GM12878 (cell line): Measurements from ENCODE around the gene ABTB1. TPM values are rescaled to one million over a fixed set of nuclear protein-coding genes. Genes with fewer than 3 reads are reported as not detected.

Experiments used
- ATAC-seq: fragments of 200-7000 bp; cut with Tn5 transposase; 3 replicates; pipeline ENCODE4 v1.9.1; 2020; ENCODE audit warnings: mild to moderate bottlenecking, moderate library complexity
- BruUV-seq: library from RNA; stranded (reverse); fragments of 400-500 nt; replicated peaks from 2 replicates; lab custom pipeline; 2021; lab: Mats Ljungman, UMichigan
- CTCF ChIA-PET: fragments of 300-600 bp; sonication (Branson Sonifier 250); formaldehyde crosslinking; extraction: SDS; loops from one replicate; lab custom pipeline; 2021; ENCODE audit warnings: inconsistent platforms; lab: Yijun Ruan, JAX
- POLR2A ChIA-PET: fragments of 350-600 bp; formaldehyde crosslinking; extraction: SDS; loops from one replicate; lab custom pipeline; 2021; ENCODE audit warnings: inconsistent platforms; lab: Charles Lee
- RAD21 ChIA-PET: fragments of 300-600 bp; sonication (Branson Sonifier 250); formaldehyde crosslinking; loops from one replicate; lab custom pipeline; 2023; ENCODE audit warnings: antibody characterized with exemption; ENCODE audit not compliant: unreplicated experiment; lab: Charles Lee
- SMC1A ChIA-PET: fragments of 300-600 bp; sonication (Branson Sonifier 250); formaldehyde crosslinking; loops from one replicate; lab custom pipeline; 2023; ENCODE audit not compliant: unreplicated experiment, uncharacterized antibody; lab: Charles Lee
- DNase-seq: peaks from one replicate; pipeline ENCODE4 v3.0.0-alpha.2; 2011; ENCODE audit warnings: low read depth, low spot score
- FAIRE-seq: peaks from 3 replicates; lab custom pipeline; 2011; peaks lifted over from hg19 to GRCh38; lab: Jason Lieb, UNC
- H2AFZ ChIP-seq: 2 replicates; pipeline ENCODE4 v1.6.0; 2011; ENCODE audit warnings: low read depth, low read length, control low read depth; ENCODE audit not compliant: control insufficient read depth
- H3K27ac ChIP-seq: 2 replicates; pipeline ENCODE4 v1.5.1; 2011; ENCODE audit warnings: control low read depth; ENCODE audit not compliant: control insufficient read depth, insufficient read depth
- H3K27me3 ChIP-seq, 2 experiments: replicated peaks in 1 of 2; 2 replicates each; pipeline versions ENCODE4 v1.6.0 to v1.6.1; 2011; ENCODE audit warnings: low read length in 1 of 2; ENCODE audit not compliant: control insufficient read depth in 2 of 2, insufficient read depth in 2 of 2
- H3K36me3 ChIP-seq, 2 experiments: 2 replicates each; pipeline ENCODE4 v1.5.1; 2011; ENCODE audit warnings: low read length in 1 of 2; ENCODE audit not compliant: control insufficient read depth in 2 of 2, insufficient read depth in 2 of 2
- H3K4me1 ChIP-seq: 2 replicates; pipeline ENCODE4 v1.6.1; 2011; ENCODE audit warnings: mild to moderate bottlenecking, low read length, moderate library complexity, mixed read lengths; ENCODE audit not compliant: control insufficient read depth, insufficient read depth
- H3K4me2 ChIP-seq: 2 replicates; pipeline ENCODE4 v1.6.0; 2011; ENCODE audit warnings: control low read depth; ENCODE audit not compliant: control insufficient read depth, insufficient read depth
- H3K4me3 ChIP-seq: fragments of 200-600 bp; sonication (generic); 2 replicates; pipeline ENCODE4 v1.5.1; 2016
- H3K79me2 ChIP-seq: 2 replicates; pipeline ENCODE4 v1.6.0; 2011; ENCODE audit warnings: low read length; ENCODE audit not compliant: control insufficient read depth, insufficient read depth
- H3K9ac ChIP-seq: 2 replicates; pipeline ENCODE4 v1.8.0; 2011; ENCODE audit warnings: low read length, control low read depth, mixed read lengths; ENCODE audit not compliant: control insufficient read depth, insufficient read depth
- H3K9me3 ChIP-seq: replicated peaks from 3 replicates; pipeline ENCODE4 v1.5.1; 2011; ENCODE audit warnings: mild to moderate bottlenecking, low read length; ENCODE audit not compliant: control insufficient read depth, insufficient read depth
- H4K20me1 ChIP-seq: 2 replicates; pipeline ENCODE4 v1.6.0; 2011; ENCODE audit not compliant: control insufficient read depth, insufficient read depth
- CEBPZ ChIP-seq: fragments of 150-350 bp; IDR thresholded peaks from 2 replicates; pipeline ENCODE4 v1.6.1; 2016; ENCODE audit warnings: low read depth, low read length
- FOS ChIP-seq: IDR thresholded peaks from 3 replicates; pipeline ENCODE4 v1.6.1; 2011; ENCODE audit warnings: borderline replicate concordance; ENCODE audit not compliant: insufficient read length; ENCODE audit errors: extremely low read depth
- GATAD2B ChIP-seq: fragments of 450-650 bp; conservative IDR thresholded peaks from 2 replicates; pipeline ENCODE4 v1.6.1; 2017; ENCODE audit warnings: low read depth, mild to moderate bottlenecking, moderate library complexity
- HCFC1 ChIP-seq: fragments of 150-350 bp; IDR thresholded peaks from 2 replicates; pipeline ENCODE4 v1.6.1; 2014; ENCODE audit warnings: low read length
- HSF1 ChIP-seq: fragments of 150-350 bp; IDR thresholded peaks from 2 replicates; pipeline ENCODE4 v1.6.1; 2014; ENCODE audit warnings: mild to moderate bottlenecking, low read depth, low read length
- IRF5 ChIP-seq: fragments of 450-650 bp; IDR thresholded peaks from 2 replicates; pipeline ENCODE4 v1.6.1; 2017; ENCODE audit warnings: borderline replicate concordance
- NFIC ChIP-seq: IDR thresholded peaks from 2 replicates; pipeline ENCODE4 v1.6.1; 2012; ENCODE audit warnings: low read depth, mild to moderate bottlenecking, inconsistent platforms, low read length, moderate library complexity
- NFXL1 ChIP-seq: fragments of 450-650 bp; IDR thresholded peaks from 2 replicates; pipeline ENCODE4 v1.6.1; 2017; ENCODE audit warnings: antibody characterized with exemption, mild to moderate bottlenecking, borderline replicate concordance
- POLR2AphosphoS5 ChIP-seq: IDR thresholded peaks from 2 replicates; pipeline ENCODE4 v1.6.1; 2011; ENCODE audit warnings: mild to moderate bottlenecking, low read length, inconsistent platforms
- RFX5 ChIP-seq: IDR thresholded peaks from 2 replicates; pipeline ENCODE4 v1.6.1; 2011; ENCODE audit warnings: low read depth, low read length, improper control_type of control experiment
- SIX5 ChIP-seq: IDR thresholded peaks from 2 replicates; pipeline ENCODE4 v1.6.1; 2011; ENCODE audit warnings: mild to moderate bottlenecking, low read depth, low read length, moderate library complexity; ENCODE audit not compliant: severe bottlenecking
- SMAD5 ChIP-seq: IDR thresholded peaks from 2 replicates; pipeline ENCODE4 v1.6.1; 2016; ENCODE audit warnings: antibody characterized with exemption, low read depth
- TCF12 ChIP-seq: IDR thresholded peaks from 2 replicates; pipeline ENCODE4 v1.6.1; 2011; ENCODE audit warnings: low read depth, mild to moderate bottlenecking, low read length
- YBX1 ChIP-seq: fragments of 450-650 bp; IDR thresholded peaks from 2 replicates; pipeline ENCODE4 v1.6.1; 2016; ENCODE audit warnings: antibody characterized with exemption
- ZBTB40 ChIP-seq: fragments of 450-650 bp; IDR thresholded peaks from 2 replicates; pipeline ENCODE4 v1.6.1; 2016; ENCODE audit warnings: mild to moderate bottlenecking, moderate library complexity, borderline replicate concordance
- WGBS: methylation state at CpG from one replicate; pipeline ENCODE4 v1.1.6; 2016; ENCODE audit warnings: low lambda C conversion rate; ENCODE audit not compliant: insufficient replicate concordance, insufficient coverage; ENCODE audit errors: missing lambda C conversion rate; 5-methylcytosine and 5-hydroxymethylcytosine counted together
- in situ Hi-C: fragments of 300-500 bp; cut with MboI; formaldehyde crosslinking; loops from 9 replicates; pipeline ENCODE4 v1.14.3; 2018; ENCODE audit warnings: mixed read lengths
- intact Hi-C: fragments of 100-400 bp; cut with micrococcal nuclease; formaldehyde crosslinking; loops from one replicate; pipeline ENCODE4 v1.14.2; 2022; ENCODE audit not compliant: unreplicated experiment
- polyA plus RNA-seq, 11 experiments: library from polyadenylated mRNA; depleted of rRNA in 4 of 11; unstranded in 6 of 11; stranded (reverse) in 5 of 11; fragments of >200 nt; fragmentation: Nextera tagmentation in 4 of 11; fragmentation: Illumina TruSeq in 1 of 11; extraction: Ambion mirVana in 4 of 11; extraction: Trizol in 1 of 11; gene quantifications; 1 replicate in 1 of 11; 2 replicates in 10 of 11; pipeline versions ENCODE4 v1.2.1 to v1.2.3, GENCODE V29; 2011 to 2016; ENCODE audit warnings: inconsistent platforms in 2 of 11, missing spikeins in 2 of 11, low read depth in 1 of 11
- total RNA-seq, 4 experiments: library from RNA; depleted of rRNA in 3 of 4; stranded (reverse); fragments of >200 nt in 3 of 4; fragmentation: Illumina TruSeq in 1 of 4; extraction: Trizol in 1 of 4; gene quantifications; 2 replicates each; pipeline versions ENCODE4 v1.2.1 to v1.2.3, GENCODE V29; 2013 to 2021

ABTB1 gene
- total and polyA plus RNA-seq, 10 of the 15 experiments (the other 5 are each of a cell fraction or from before 2014, with no cell fraction given), result 0.11 to 10.2 (median 7.1) TPM

- peaks cover 6% of the 10 kb centered on the region; the same call in 1 of the 2 replicates for H3K4me1 ChIP-seq
- no peak for TF ChIP-seq NFIC
- no peak for TF ChIP-seq SMAD5
- TF ChIP-seq IRF5, result no peak
- no peak for TF ChIP-seq HSF1
- no peak for TF ChIP-seq RFX5
- no peak for TF ChIP-seq POLR2AphosphoS5
- TF ChIP-seq CEBPZ, result no peak
- TF ChIP-seq GATAD2B, result no peak
- no peak for TF ChIP-seq NFXL1
- no peak for TF ChIP-seq ZBTB40
- TF ChIP-seq YBX1, result no peak
- TF ChIP-seq TCF12, result no peak
- TF ChIP-seq SIX5, result no peak
- no peak for TF ChIP-seq HCFC1
- TF ChIP-seq FOS, result no peak
Observed at GRCh38 chr3:127715532-127715931, 42.8 kb downstream of the ABTB1 start.

More at GRCh38 chr3:127715532-127715931, 42.8 kb downstream of the ABTB1 start:
- ChIA-PET CTCF (no interaction called here), SMC1A (interaction anchor here (0.9 kb wide), 1 partner anchor 9 kb away, joined by 3 read pairs; no protein-coding TSS in a partner anchor), POLR2A (no interaction called here), RAD21 (no interaction called here)
- no peak overlapping the region for H3K27ac ChIP-seq
- BruUV-seq, result no TSS peak
- intact Hi-C loops (no loop called here), in situ Hi-C loops (no loop called here)
- H3K9me3 ChIP-seq, result no peaks in the 10 kb centered on the region
- peaks cover 29 to 52% of the 10 kb centered on the region in 2 experiments; a peak in 3 of 4 replicates for H3K36me3 ChIP-seq
- H3K4me2 ChIP-seq, result no peak overlapping the region
- no peak overlapping the region for H3K4me3 ChIP-seq
- no peaks in the 10 kb centered on the region for H3K27me3 ChIP-seq
- ATAC-seq (no peak), FAIRE-seq (no peak), DNase-seq (no peak)
- H3K9ac ChIP-seq, result no peak overlapping the region
- H3K79me2 ChIP-seq, result no peaks in the 10 kb centered on the region
- no peaks in the 10 kb centered on the region for H4K20me1 ChIP-seq
- no peak overlapping the region for H2AFZ ChIP-seq
- 81% methylated on average over 8 of the region's 8 CpGs for WGBS
